GM10248 (cell line): ENCODE data around the gene POLE4.

Source experiments
- CTCF ChIA-PET: fragments of 300-600 bp; sonication (Branson Sonifier 250); formaldehyde crosslinking; extraction: SDS; loops from one replicate; lab custom pipeline; 2021; ENCODE audit warnings: antibody characterized with exemption; lab: Yijun Ruan, JAX
- POLR2A ChIA-PET: fragments of 350-650 bp; sonication (Branson Sonifier 250); formaldehyde crosslinking; extraction: SDS; loops from one replicate; lab custom pipeline; 2020; ENCODE audit warnings: antibody characterized with exemption; lab: Yijun Ruan, JAX
- DNase-seq: peaks from one replicate; pipeline ENCODE4 v3.0.0; 2012; ENCODE audit errors: extremely low spot score
- TF ChIP-seq, protein P1 (sequence below): IDR thresholded peaks from 2 replicates; pipeline ENCODE4 v1.5.1; 2012; ENCODE audit warnings: mild to moderate bottlenecking, low read depth; ENCODE audit errors: extremely low read depth, missing control alignments, control extremely low read depth

POLE4 gene

DNA sequence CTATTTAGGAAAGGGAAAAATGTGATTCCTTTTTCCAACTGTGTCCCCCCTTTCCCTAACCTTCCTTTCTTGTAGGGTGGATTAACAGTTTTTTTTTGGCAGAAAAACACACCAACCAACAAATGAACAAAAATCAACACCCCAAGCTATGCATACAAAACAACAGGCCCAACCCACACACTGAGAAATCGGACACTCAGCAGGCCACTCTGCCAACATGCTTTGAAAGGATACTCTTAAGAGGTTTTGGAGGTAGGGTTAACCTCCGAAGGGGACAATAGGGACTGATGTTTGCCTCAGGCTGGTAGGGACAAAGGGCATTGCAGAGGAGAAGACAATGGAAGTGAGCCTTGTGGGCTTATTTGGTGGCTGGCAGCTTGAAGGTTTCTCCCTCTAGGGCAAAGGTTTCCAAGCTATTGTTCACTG, 33.1 kb upstream of the POLE4 start:
- POLR2A ChIA-PET: no interaction called here
- CTCF ChIA-PET: interaction anchor here (1.1 kb wide), 2 partner anchors 11 to 419 kb away, joined by 3 read pairs; no protein-coding TSS in a partner anchor

DNA sequence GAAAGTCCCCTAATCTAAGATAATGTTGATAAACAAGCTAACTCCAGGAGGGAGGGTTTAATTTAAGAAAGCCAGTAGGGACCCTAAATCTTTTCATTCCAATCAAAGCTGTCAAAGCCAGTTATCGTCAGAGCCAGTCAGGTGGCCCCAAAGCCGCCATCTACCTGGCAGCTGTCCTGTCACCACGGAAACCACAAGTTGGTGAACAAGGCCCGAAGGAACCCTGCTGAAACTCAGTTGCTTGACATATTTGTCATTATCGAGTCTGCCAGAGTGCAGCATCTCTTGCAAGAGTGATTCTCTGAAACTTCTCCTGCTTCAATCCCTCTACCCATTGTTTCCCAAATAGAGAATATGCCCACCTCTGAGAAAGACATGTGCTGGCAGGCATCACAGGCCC, 30.8 kb upstream of the POLE4 start:
- TF ChIP-seq, protein P1, sequence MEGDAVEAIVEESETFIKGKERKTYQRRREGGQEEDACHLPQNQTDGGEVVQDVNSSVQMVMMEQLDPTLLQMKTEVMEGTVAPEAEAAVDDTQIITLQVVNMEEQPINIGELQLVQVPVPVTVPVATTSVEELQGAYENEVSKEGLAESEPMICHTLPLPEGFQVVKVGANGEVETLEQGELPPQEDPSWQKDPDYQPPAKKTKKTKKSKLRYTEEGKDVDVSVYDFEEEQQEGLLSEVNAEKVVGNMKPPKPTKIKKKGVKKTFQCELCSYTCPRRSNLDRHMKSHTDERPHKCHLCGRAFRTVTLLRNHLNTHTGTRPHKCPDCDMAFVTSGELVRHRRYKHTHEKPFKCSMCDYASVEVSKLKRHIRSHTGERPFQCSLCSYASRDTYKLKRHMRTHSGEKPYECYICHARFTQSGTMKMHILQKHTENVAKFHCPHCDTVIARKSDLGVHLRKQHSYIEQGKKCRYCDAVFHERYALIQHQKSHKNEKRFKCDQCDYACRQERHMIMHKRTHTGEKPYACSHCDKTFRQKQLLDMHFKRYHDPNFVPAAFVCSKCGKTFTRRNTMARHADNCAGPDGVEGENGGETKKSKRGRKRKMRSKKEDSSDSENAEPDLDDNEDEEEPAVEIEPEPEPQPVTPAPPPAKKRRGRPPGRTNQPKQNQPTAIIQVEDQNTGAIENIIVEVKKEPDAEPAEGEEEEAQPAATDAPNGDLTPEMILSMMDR: no peak
- POLR2A ChIA-PET: no interaction called here

More for the DNA sequence above, 33.1 kb upstream of the POLE4 start:
- no peak for DNase-seq
- TF ChIP-seq, protein P1: no peak

DNA sequence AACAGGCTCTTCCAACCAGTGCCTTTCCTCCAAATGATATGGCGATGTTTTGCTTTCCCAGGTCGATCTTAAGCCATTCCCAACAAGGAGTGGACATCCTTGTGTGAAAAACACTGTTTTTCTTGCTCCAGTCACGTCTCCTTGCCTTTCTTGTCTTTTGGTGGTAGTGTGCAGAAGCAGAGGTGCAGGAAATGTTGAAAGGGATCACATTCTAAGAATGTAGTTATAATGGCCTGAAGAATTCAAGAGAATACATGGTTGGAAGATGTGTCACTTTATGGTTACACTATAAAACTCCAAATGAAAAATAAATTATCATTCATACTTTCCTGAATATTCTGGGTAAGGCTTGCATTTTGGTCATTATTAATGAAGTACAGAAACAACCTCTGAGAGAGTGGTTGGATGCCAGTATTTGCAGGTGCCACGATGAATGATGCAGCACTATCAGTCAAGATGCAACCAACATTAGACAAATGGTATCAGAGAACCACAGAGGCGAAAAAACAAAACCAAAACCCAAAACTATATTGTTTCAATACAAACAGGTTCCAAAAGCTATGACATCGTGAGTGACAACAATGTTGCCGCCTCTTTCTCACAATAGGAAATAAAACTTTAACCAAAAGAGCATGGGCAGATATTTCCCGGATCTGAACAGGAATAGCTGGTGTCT, 27.5 kb upstream of the POLE4 start:
- DNase-seq: no peak
- TF ChIP-seq, protein P1: no peak

More for the DNA sequence above, 30.8 kb upstream of the POLE4 start:
- DNase-seq: no peak
- CTCF ChIA-PET: interaction anchor here (1.0 to 1.5 kb wide), 3 partner anchors 9 to 13 kb away, joined by 3 to 4 read pairs (median 4); no protein-coding TSS in a partner anchor

DNA sequence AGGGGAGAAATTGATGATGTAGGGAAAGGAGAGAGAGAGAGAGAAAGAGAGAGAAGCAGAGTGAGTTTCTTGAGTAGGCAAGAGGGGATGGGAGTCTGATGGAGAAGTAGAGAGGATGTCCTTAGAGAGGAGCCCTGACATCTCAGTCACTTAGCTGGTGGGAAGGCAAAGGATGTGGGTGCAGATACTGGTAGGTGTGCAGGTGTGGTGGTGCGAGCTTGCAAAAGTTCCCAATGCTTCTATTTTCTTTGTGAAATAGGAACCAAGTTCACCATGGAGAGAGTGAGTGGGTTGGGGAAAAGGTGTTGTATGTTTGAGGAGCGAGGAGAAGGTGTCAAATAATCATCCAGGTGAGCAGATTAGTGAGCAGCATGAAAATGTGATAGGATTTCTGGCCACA, 26.5 kb upstream of the POLE4 start:
- ChIA-PET CTCF (interaction anchor here (1.4 kb wide), 1 partner anchor 12 kb away, joined by 5 read pairs; no protein-coding TSS in a partner anchor), POLR2A (no interaction called here)
- TF ChIP-seq, protein P1: no peak
- DNase-seq: no peak

More for the DNA sequence above, 27.5 kb upstream of the POLE4 start:
- CTCF ChIA-PET: interaction anchor here (1.4 kb wide), 1 partner anchor 11 kb away, joined by 5 read pairs; no protein-coding TSS in a partner anchor
- POLR2A ChIA-PET: no interaction called here

DNA sequence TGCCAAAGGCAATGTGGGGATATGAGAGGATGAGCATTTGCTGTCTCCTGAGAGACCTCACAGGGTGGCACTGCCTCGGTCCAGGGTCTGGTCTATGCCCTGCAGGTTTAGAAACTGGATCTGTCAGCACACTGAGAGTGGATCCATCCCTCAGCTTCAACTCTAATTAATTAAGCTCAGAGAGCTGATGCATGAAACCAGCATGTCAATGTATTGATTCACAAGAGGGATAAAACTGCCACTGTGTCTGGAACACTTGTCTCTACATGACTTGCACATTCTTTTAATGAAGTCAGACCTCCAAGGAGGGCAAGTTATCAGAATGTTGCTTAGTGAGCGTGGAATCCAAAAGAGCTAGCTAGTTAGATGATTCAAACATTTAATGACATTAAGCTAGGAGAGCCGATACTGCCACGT, 22.5 kb upstream of the POLE4 start:
- POLR2A ChIA-PET: no interaction called here
- CTCF ChIA-PET: interaction anchor here (1.0 to 3.5 kb wide), 5 partner anchors 11 to 673 kb away, joined by 3 to 16 read pairs (median 4); no protein-coding TSS in a partner anchor
- DNase-seq: no peak
- TF ChIP-seq, protein P1: no peak

DNA sequence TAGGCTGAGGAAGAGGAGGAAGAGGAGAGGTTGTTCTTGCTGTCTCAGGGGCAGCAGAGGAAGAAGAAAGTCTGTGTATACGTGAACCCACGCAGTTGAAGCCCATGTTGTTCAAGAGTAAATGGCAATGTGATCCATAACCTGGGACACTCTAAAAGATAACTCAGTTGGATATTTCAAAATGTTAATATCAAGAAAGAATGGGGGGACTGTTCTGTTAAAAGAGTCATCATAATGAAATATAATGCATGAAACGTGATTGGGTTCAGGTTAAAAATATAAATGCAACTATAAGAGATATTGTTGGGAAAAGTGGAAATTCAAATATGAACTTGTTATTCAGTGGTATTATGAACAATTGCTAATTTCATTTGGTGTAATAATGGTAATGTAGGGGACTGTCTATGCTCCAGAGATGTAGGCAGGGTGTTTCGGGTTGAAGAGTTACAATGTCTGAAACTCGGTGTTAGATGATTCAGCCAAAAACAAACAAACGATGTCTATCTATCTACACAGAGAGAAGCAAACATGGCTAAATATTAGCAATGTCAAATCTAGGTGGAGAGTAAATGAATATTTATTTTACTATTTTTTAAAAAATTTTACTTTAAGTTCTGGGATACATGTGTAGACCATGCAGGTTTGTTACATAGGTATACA, 21.1 kb upstream of the POLE4 start:
- DNase-seq: no peak
- POLR2A ChIA-PET: no interaction called here
- CTCF ChIA-PET: no interaction called here
- TF ChIP-seq, protein P1: no peak
